Amniotic epithelial cell (primary cell): ENCODE data around the gene CBL.
A peak's percentile ranks its signal among the peaks of the same experiment; 100 is the strongest.
"Not testable (repeated sequence)": the region's sequence is repeated elsewhere in the genome, so short reads cannot be mapped to it uniquely, and the experiment has no call there.

Source experiments
- DNase-seq: peaks from one replicate; pipeline ENCODE4 v3.0.0-alpha.2; 2010; ENCODE audit warnings: low read depth

Gene CBL

GRCh38 chr11:119205574-119206510 lies at the start of gene CBL:
CBL (plus strand) TSS chr11:119206339; CDS start chr11:119206418, 79 bp downstream.
- DNase-seq: peak; percentile 73

GRCh38 chr11:119156496-119156895 lies 49.6 kb upstream of the CBL start:
- DNase-seq: no peak

GRCh38 chr11:119157063-119157462 lies 49.1 kb upstream of the CBL start:
- no peak for DNase-seq

GRCh38 chr11:119158467-119158866 lies 47.7 kb upstream of the CBL start:
- no peak for DNase-seq

GRCh38 chr11:119160151-119160550 lies 46.0 kb upstream of the CBL start:
- DNase-seq: no peak

GRCh38 chr11:119161871-119162270 lies 44.3 kb upstream of the CBL start:
- no peak for DNase-seq

- DNase-seq: peak; percentile 79
These were observed 39.6 kb upstream of the CBL start for GRCh38 chr11:119166368-119167076.

GRCh38 chr11:119167077-119167458 lies 39.1 kb upstream of the CBL start:
- not testable (repeated sequence) for DNase-seq

- peak; percentile 26 for DNase-seq
These were observed 38.2 kb upstream of the CBL start for GRCh38 chr11:119167933-119168332.

- DNase-seq: peak; percentile 79
These were observed 37.5 kb upstream of the CBL start, which contains the start of gene NLRX1 for GRCh38 chr11:119168471-119169281. NLRX1 (plus strand) TSS chr11:119168725; CDS start chr11:119171404, 2,679 bp downstream.

GRCh38 chr11:119169282-119169719 lies 36.8 kb upstream of the CBL start:
- DNase-seq: peak; percentile 43

- no peak for DNase-seq
These were observed 33.6 kb upstream of the CBL start for GRCh38 chr11:119172513-119172912.

- no peak for DNase-seq
These were observed 32.7 kb upstream of the CBL start for GRCh38 chr11:119173453-119173852.

GRCh38 chr11:119175493-119176077 lies 30.6 kb upstream of the CBL start:
- peak; percentile 44 for DNase-seq

- no peak for DNase-seq
These were observed 27.9 kb upstream of the CBL start for GRCh38 chr11:119178166-119178680.

- no peak for DNase-seq
These were observed 26.8 kb upstream of the CBL start for GRCh38 chr11:119179342-119179741.

GRCh38 chr11:119179983-119180382 lies 26.2 kb upstream of the CBL start:
- DNase-seq: no peak

- no peak for DNase-seq
These were observed 25.1 kb upstream of the CBL start for GRCh38 chr11:119180729-119181676.

- DNase-seq: no peak
These were observed 24.3 kb upstream of the CBL start for GRCh38 chr11:119181677-119182412.

- not testable (repeated sequence) for DNase-seq
These were observed 21.7 kb upstream of the CBL start for GRCh38 chr11:119184399-119184798.
